Kidney tubule cell (primary cell): Measurements from ENCODE around the gene SERPINA1.
"Not testable (repeated sequence)": the region's sequence is repeated elsewhere in the genome, so short reads cannot be mapped to it uniquely, and the experiment has no call there.

ENCODE experiments used
- DNase-seq: peaks from one replicate; pipeline ENCODE4 v3.0.0-alpha.2; 2018; ENCODE audit warnings: low spot score

The SERPINA1 gene

DNA sequence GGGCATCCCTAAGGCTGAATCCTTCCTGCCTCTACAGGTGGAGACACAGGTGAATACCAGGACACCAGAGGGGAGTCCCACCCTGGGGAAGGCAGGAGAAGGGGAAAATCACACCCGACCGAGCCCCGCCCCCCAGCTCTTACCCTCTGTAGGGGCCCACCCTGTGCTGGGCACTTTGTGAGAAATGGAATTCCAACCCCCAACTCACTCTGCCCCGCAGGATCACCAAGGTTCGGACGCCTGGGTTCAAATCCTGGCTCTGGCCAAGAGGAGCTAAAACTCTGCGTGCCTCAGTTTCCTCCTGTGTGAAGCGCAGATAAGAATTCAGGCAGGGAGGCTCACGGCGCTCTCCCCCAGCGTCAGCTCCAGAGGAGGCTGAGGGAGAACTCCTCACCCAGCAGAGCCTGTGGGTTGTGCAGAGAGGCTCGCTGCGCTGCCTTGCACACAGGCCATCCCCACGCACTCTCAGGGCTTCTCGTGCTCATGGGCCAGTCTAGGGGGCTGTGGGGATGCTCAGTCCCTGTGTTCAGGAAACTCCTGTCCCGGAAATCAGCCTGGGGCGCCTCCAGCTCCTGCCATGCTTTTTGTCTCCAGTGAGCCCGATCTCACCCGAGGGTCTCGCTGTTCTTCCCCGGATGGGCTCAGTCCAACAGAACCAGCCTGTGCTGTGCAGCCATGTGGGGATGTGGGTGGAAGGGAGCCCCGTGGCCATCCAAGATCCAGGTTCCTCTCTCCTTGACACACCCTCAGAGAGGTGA, 18.5 kb downstream of the SERPINA1 start:
- not testable (repeated sequence) for DNase-seq

DNA sequence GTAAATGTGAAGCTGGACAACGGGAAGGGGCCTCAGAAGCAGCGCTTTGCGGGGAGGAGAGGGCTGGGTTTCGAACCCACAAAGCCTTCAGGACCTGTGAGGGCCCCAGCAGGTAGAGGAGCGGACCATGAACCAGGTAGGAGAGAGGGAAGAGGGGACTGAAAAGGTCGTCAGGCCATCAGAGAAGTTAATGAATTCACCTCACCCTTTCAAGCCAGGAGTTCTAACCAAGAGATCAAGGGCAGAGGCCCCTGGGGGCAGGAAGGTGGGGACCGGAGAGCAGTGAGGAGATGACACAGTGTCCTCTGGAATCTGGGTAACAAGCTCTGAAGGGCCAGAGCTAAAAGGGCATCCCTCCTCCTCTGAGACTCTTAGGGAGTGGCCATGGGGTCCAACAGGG, 19.4 kb downstream of the SERPINA1 start:
- DNase-seq: no peak

DNA sequence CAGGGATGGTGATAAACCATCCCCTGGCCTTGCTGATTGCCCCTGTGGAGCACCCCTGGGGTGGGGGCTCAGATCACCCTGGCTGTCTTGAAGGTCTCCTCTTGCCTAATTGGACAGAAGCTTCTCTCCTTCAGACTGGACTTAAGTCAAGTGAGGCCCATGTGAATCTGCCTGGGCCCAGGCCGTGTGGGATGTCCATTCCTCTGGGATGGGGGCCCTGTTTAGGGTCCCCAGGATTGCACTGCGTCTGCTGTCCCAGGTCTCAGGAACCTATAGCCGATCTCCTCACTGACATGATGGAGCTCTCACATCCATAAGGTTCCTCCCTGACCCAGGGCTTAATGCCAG, 20.2 kb downstream of the SERPINA1 start:
- no peak for DNase-seq

DNA sequence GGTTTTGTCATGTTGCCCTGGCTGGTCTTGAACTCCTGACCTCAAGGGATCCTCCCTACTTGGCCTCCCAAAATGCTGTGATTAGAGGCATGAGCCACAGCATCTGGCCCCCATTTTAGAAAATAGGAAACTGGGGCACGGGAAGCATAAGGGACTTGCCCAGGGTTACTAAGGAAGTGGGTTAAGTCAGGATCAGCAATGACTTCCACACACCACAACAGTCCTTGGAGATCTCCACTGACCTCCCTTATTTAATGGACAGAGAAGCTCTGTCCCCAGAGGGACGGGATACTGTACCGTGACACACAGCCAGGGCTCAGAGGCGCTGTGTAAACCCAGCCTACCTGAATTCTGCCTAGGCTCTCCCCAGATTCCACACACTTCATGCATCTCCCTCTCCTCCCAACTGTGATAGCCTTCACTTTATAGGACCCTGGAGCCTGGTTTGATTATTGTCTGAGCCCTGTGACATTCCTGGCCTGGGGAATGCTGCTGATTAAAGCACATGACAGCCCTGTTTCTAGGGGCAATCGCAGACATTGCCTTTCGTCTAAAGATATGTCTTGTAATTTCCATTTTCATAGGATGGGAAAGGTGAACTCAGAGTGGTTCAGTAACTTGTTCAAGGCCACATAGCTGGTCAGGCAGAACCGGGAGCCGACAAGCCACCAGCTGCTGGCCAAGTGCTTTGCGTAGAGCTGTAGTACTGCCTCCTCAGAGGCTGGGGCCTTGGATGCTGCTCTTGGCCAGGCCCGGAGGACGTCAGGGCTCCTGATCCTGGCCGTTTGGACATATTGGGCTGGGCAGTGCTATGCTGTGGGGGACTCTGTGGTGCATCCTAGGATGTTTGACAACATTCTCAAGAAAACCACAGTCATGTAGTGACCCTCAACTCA, 20.8 kb downstream of the SERPINA1 start:
- DNase-seq: no peak

DNA sequence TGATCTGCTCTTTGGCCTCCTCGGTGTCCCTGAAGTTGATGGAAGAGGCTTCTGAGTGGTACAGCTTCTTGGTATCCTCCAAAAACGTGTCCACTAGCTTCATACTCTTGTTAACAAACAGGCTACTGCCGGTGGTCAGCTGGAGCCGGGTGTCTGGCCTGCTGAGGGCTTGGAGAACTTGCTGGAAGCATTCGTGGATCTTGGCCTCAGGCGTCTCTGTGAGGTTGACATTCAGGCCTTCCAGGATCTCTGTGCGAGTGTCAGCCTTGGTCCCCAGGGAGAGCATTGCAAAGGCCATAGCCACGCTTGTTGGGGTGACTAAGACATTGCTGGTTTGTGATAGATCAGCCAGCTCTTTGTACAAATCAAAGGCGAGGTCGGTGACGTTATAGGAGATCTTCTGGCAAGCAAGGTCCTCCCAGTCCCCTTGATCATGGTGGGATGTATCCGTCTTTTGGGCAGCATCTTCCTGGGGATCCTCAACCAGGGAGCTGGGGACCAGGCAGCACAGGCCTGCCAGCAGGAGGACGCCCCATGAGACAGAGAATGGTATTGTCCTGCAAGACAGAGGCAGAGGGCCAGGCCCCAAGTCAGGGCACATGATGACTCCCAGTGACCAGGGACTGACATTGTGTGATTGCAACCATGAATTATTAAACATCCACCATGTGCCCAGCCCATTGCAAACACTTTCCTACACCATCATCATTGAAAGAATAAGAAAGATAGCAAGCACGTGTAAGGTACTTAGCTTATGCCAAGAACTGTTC, 22.1 kb downstream of the SERPINA1 start, which contains the start of gene SERPINA2:
SERPINA2 (minus strand) TSS at position 553 of the 770 bp plus-strand sequence.
- DNase-seq: no peak

DNA sequence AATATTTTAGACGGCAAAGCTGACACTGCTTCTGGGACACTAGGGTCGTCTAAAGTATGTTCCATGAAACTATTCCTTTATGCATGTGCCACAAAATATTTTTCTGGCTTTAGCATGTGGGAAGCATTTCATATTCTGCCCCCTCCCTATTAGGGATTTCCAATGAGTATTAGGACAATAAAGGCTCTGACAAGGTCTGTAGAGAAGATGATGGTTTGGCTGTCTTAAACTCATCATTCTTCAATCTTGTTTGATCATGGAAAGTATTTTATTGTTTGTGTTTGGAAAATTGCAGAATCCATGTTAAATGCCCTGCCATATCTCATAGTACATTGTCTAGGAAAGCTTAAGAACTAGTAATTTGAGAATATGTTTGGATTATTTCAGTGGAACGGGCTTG, 22.8 kb downstream of the SERPINA1 start:
- no peak for DNase-seq

DNA sequence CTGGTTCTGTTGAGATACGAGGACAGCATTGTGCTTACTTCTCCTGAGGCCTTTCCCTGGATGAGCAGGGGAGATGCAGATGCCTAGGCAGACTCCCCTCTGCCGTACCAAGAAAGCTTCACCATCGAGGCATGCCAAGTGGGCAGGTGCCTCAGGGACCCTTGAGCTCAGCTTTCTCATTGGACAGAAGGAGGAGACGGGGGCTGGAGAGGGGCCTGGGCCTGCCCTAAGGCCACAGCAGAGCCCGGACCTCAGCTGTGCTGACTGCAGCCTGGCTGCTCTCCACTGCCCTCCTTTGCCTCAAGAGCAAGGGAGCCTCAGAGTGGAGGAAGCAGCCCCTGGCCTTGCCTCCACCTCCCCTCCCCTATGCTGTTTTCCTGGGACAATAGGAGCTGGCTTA, 23.4 kb downstream of the SERPINA1 start:
- no peak for DNase-seq

DNA sequence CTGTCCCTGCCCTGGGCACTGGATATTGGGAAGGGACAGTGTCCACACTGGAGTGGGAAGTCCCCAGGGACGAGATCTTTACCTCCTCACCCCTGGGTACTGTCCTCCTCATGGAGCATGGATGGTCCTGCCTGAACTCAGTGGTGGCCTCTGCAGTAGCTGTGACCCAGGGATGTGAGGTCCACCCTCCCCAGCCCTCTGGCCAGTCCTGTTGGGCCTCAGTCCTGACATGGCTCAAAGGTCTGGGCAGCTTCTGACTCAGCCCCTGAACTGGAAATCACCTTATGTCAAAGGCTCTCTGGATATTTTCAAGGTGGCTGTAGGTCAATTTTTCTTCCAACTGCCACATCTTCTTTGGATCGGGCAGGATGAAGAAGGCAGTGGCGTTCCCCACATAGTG, 24.4 kb downstream of the SERPINA1 start:
- no peak for DNase-seq

DNA sequence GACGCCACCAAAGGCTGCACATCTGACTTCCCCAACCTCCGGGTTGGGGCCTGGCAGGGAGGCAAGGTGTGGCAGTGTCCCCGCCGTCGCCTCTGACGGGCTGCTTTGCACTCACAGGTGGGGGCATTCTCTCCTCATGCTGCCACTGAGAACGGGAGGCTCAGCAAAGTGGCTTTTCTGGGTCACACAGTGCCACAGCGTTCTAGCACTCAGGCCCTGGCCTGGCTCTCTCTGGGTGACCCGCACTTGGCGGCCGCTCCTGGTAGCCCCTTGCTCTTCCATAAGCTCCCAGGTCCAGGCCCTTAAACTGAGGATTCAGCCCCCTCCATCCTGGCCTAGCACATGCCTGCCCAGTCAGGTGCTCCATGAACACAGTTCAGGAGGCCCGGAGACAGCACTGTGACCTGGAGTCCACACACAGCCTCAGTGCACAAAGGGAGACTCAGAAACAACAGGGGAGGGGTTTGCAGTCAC, 25.2 kb downstream of the SERPINA1 start:
- DNase-seq: no peak

DNA sequence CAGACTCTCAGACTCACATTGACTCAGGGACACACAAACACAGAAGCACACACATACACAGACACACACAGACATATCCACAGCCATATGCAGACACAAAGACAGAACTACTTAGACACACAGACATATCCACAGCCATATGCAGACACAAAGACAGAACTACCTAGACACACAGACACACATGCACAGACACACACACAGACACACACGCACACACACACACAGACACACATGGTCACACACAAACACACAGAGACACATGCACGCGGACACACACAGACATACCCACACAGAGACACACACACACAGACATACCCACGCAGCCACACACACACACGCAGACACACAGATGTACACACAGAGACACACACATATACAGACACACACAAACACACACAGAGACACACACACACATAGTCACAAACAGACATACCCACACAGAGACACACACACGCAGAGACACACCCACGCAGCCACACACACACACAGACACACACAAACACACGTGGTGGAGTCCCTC, 25.7 kb downstream of the SERPINA1 start:
- DNase-seq: no peak

DNA sequence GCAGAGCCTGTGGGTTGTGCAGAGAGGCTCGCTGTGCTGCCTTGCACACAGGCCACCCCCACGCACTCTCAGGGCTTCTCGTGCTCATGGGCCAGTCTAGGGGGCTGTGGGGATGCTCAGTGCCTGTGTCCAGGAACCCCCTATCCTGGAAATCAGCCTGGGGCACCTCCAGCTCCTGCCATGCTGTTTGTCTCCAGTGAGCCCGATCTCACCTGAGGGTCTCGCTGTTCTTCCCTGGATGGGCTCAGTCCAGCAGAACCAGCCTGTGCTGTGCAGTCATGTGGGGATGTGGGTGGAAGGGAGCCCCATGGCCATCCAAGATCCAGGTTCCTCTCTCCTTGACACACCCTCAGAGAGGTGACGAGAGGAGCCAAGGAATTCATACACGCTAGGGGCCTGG, 26.7 kb downstream of the SERPINA1 start:
- no peak for DNase-seq

DNA sequence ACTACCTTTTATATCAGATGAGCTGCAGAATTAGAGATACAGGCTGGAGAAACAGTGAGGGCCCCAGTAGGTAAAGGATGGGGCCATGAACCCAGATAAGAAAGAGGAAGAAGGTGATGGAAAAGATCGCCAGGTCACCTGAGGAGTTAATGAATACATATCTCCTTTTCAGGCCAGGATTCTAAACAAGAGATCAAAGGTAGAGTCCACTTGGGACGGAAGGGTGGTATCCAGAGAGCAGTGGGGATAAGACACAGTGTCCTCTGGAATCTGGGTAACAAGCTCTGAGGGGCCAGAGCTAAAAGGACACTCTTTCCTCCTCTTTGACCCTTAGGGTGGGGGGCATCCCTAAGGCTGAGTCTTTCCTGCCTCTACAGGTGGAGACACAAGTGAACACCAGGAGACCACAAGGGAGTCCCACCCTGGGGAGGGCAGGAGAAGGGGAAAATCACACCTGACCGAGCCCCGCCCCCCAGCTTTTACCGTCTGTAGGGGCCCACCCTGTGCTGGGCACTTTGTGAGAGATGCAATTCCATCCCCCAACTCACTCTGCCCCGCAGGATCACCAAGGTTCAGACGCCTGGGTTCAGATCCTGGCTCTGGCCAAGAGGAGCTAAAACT, 27.3 kb downstream of the SERPINA1 start:
- no peak for DNase-seq

DNA sequence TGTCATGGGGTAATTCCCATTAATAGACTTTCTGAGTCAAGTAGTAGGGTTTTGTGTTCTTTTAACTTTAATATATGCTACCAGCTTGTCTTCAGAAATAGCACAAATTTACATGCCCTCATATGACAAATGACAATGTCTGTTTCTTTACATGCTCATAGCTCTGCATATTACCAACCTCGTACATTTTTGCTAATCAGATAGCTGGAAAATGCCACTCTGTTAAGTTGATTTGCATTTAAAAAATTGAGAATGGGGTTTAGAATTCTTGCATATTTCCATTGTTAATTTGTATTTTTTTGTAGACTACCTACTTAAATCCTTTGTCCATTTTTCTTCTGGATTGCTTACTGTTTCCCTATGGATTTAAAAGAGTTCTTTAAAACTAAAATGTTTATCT, 31.2 kb downstream of the SERPINA1 start:
- no peak for DNase-seq

DNA sequence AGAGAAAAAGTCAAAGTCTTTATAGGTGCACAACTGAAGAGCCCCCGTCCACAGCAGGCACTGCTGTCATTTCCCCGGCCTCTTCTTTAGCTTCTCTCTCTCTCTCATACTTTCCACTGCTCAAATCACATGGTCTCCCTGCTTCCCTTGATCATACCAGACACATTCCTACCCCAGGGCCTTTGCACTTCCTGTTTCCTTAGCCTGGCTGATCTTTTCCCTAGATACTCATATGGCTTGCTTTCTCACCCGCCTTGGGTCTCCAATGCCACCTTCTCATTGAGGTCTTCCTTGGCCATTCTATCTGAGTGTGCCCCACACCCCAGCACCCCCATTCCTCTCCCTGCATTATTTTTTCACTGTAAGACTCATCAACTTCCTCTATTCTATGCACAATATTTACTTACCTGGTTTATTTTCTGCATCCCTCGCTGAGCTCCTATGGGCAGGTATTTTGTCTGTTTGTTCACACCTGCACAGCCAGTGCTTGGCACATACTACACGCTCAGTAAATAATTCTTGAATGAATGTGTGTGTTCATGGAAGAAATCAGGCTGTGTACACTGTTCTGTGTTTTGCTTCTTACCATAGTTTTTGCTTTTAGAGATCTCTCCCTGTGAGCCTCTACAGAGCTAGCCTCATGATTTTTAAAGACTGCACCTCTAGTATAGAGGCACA, 31.9 kb downstream of the SERPINA1 start:
- no peak for DNase-seq

DNA sequence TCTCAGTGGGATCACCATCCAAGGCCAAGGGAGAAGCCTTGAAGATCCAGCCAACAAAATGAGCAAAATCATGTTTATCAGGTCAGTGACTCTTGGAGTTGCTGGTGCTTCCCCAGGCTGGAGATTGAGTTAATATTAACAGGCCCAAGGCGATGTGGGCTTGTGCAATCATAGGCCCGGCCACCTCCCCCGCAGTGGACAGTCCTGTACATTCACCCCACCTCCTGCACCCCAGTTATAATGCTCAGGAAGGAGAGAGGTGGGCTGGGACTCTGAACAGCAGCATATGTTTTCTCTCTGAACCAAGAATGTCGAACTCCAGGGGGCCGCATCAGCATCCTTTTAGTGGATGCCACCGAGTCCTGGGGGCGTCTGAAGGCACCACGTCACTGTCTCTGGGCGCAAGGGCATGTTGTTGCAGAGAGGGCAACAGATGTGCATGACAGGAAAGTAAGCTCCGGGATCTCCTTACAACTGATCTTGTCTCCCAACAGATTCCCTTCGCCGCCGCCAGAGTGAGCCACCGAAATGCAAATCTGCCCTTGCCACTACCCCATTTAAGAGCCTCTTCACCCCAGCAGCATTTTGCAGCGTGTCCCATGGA, 33.1 kb downstream of the SERPINA1 start:
- peak; percentile 82 for DNase-seq

DNA sequence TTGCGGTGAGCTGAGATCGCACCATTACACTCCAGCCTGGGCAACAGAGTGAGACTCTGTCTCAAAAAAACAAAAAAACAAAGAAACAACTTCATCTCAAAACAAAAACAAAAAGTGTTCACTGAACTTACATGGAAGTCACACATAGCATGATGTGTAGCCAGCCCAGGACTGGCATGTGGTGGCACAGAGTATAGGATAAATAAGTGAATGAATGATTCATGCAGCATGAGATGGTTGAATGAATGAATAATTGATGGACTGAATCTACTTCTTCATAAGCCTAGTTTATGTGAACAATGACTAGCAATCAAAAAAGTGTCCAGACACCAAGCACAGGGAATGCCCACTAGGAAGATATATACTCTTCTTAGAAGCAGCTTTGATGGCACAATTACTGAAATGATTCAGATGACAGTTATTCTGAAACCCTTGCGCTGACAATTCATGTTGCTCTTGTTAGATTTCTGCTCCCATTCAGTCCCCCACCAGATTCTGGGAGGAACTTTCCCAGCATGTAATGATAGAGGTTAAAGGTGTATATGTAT, 33.7 kb downstream of the SERPINA1 start:
- DNase-seq: no peak

DNA sequence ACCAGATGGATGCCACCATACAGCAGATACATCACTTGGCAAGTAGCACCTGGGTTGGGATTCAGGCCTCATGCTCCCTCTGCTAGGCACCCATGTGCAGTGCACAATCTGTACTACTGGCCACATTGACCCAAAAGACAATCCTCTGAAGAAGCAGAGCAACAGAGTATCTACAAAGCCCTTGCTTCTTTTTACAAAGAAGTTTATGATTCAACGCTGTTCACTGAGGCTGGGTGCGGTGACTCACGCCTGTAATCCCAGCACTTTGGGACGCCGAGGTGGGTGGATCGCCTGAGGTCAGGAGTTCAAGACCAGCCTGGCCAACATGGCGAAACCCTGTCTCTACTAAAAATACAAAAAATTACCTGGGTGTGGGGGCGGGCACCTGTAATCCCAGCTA, 34.2 kb downstream of the SERPINA1 start:
- not testable (repeated sequence) for DNase-seq

DNA sequence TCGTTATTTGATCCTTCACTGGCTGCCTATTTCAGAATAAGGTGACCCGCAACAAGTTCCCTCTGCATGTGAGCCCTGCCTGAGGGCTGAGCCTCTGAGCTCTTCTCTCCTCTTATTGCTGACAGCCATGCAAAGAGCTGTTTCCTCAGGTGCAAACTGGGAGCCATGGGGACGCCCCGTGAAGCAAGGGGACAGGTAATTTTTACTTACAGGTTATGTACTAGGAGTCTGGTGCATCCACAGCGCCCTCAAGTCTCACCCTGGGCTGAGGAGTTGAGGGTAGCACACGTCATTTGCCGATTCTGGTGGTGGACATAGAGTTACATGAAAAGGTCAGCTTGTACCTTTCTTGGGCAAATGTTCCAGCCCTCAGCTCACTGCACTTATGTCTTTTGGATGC, 39.1 kb downstream of the SERPINA1 start:
- no peak for DNase-seq

DNA sequence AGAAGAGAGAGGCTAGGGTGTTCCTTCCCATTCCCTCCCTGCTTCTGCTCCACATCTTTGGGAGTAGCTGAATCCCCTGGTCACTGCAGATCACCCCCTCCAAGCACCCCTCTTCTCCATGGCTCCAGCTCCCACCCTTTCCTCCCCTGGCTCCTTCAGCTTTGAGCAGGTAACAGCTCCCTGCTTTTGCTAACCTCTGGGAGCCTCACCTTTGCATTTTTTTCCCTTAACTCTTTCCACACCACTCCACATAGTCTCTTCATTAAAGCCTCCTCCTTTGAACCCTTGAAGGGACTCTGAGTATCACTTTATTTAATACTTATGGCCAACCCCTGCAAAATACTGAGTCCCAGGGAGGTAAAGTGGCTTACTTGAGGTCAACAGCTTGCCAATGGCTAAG, 39.6 kb downstream of the SERPINA1 start:
- no peak for DNase-seq

DNA sequence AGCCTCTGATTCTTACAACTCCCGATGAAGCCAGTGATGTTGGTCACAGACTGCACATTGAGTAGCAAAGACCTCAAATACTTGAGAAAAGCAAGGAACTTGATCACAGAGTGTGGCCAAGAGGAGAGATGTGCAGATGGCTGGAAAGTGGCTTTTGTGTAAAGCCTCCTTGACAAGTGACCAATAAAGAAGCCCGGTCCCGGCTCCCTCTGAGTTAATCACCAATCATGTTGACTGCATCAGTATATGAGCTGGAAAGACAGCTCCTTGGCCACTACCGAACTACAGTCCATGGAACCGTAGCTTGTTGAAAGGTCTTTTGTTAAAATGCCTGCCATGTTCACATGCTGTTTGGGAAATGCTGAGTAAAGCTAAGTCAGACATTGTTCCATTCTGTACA, 41.6 kb downstream of the SERPINA1 start:
- peak; percentile 43 for DNase-seq
